GM18519 (cell line): Measurements from ENCODE around the gene DMD.

ENCODE experiments used
- ATAC-seq: cut with Tn5 transposase; IDR thresholded peaks from one replicate; pipeline ENCODE4 v1.9.1; 2021; ENCODE audit warnings: mild to moderate bottlenecking, moderate library complexity; ENCODE audit not compliant: unreplicated experiment, low FRiP score

The DMD gene

DNA sequence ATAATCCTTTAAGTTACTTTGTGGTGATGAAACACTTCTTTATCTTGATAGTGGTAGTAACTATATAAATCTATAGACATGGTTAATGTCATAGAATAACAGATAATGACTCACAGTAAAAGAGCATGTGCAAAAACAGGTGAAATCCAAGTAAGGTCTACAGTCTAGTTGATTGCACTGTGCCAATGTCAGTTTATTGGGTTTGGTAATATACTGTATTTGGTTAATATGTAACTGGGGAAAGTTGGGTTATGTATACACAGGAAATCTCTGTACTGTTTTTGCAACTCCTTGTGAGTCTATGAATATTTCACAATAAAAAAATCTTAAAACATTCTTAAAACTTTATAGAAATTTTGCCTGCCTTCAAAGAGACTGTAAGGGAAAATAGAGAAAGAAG, 1071.9 kb downstream of the DMD start:
- no peak for ATAC-seq

DNA sequence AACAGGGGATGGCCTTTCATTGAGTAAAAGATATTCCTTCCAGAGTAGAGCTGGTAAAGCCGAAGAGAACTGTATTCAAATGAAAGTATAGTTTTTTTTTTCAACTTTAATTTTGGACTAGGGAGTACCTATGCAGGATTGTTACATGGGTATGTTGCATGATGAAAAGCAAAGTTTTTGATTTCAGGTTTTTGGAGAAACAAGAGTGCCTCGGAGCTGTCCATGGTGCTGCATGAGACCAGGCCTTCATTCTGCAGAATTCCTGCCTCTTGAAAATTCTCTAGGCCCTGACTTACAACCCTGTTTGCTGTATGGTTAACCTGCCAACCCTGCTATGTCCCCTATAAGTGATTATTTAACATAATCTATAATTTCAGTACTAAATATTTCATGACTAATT, 1073.8 kb downstream of the DMD start:
- ATAC-seq = no peak

DNA sequence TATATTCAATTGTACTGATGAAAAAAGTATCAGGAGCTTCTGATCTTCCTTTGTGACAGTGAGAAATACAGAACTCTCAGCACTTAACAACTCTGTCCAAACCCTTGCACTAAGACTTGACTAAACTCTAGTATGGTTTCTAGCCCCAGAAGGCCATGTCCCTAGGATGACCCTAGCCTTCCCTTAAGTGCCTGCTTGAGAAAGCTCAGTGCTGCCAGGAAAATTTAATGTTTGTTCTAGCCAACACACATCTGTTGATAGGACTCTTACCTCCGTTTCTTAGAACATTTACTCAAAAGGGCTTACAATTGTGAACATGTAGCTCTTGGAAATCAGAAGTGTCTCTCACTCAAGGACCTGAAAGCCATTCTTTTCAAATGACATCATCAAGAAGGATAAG, 1084.4 kb downstream of the DMD start:
- ATAC-seq = no peak

DNA sequence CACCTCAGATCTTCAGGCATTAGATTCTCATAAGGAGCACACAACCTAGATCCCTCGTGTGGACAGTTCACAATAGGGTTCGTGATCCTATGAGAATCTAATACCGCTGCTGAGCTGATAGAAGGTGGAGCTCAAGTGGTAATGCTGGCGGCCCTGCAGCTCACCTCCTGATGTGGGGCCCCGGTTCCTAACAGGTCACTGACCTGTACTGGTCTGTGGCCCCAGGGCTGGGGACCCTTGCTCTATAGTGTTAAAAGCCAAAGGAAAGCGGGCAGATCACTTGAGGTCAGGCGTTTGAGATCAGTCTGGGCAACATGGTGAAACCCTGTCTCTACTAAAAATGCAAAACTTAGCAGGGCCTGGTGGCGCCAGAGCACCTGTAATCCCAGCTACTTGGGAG, 1092.5 kb downstream of the DMD start:
- ATAC-seq = no peak

DNA sequence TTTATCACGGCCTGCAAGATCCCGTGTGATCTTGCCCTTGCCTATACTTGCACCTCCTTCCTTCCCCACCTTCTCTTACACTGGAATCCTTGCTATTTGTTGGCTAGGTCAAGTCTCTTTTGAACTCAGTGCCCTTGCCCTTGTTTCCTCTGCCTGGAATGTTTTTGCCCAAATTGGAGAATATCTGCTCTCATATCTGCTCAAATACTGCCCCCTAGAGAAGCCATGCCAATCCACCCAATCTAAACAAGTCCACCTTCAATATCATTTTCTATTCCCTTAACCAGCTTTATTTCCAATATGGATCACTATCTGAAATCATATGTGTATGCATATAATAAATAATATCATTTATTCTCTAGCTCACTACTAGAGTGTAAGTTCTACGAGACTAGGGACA, 1095.3 kb downstream of the DMD start:
- ATAC-seq = no peak

DNA sequence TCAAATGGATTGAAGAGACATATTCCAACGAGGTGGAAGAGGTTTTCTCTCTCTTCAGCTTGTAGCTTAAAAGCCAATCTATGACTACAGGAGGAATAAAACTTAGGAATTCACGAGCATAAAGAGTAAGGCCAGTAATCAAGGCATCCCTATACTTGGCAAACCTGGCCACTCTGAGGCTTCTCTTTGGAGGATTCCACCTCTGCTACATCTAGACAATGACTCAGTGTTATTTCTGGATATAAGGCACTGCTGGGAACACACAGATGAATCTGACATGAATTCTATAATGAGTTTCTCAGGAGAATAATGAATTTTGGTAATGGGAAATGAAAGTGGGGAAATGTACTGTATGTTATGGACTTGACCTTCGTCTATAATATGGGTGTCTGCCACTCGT, 1123.7 kb downstream of the DMD start:
- no peak for ATAC-seq

DNA sequence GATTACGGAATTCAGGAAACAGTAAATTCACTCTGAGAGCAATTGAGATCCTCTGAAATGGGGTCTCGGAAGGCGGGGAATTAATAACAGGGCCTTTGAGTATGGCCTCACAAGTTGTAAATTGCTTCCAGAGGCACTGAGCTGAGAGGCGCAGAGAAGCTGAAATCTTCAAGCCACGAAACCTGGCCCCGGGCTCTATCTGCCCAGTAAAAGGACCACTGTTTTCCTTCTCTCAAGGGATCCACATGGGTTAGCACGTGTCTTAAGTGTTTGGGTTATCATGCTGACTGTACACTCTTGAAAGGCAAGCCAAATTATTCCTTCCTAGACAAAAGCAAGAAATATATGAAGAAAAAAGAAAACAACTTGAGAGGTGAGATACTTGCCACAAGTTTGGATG, 1126.6 kb downstream of the DMD start:
- ATAC-seq = no peak

DNA sequence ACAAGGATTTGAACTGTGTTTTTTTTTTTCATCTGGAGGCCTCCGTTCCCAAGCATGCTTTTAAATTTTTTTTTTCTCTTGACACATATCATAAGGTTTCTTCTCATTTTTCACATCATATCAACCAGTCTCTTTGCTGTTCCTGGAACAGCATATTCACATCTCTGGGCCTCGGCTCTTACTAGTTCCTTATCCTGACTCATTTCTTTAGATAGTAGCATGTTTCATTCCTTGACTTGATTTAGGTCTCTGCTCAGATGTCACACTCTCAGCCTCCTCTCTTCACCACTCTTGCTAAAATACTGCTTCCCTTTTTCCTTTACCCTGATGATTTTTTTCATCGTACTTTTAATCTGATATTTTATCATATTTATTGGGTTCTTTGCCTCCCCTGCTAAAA, 1163.1 kb downstream of the DMD start:
- ATAC-seq = no peak

DNA sequence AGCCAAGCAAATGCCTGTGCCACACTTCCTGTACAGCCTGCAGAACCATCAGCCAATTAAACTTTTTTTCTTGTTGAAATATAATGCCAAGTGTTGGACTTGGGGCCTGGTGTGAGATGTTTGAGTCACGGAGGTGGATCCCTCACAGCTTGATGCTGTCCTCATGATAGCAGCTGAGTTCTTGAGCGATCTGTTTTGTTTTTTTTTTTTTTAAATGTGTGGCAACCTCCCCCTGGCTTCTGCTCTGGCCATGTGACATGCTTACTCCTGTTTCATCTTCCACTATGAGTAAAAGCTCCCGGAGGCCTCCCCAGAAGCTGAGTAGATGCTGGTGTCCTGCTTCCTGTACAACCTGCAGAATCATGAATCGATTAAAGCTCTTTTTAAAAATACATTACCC, 1166.2 kb downstream of the DMD start:
- no peak for ATAC-seq

DNA sequence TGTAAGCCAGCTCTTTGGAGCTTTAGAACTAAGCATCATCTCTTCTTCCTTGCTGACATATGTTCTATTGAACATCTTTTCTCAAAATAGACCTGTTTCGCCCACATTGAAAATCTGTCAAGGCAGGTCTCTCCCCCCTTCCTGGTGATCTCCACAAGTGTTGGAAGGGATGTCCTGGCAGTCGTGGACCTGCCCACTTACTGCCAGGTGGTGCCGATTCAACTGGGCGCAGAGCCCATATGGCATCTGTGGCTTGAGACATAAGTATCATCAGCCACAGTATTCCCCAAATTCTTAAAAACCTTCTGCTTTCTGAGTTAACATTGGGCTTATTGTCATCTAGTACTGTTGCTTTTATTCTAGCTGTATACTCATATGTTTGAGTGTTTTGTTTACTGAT, 1170.2 kb downstream of the DMD start:
- no peak for ATAC-seq

DNA sequence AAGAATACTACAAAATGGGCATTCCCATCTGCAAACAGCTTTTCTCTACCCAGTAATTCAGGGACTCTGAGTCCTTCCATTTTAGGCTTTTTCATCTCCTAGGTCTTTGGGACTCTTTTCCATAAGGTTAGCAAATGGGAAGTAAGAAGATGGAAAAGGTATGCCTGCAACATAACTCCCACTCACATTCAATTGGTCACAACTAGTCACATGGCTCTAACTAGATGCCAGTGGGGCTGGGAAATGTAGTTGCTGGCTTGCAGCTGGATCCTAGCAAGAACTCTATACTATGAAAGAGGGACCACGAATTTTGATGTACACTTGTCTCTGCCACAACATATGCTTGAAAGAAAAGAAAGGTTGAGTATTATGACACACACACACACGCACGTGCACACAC, 1184.6 kb downstream of the DMD start:
- ATAC-seq = no peak

DNA sequence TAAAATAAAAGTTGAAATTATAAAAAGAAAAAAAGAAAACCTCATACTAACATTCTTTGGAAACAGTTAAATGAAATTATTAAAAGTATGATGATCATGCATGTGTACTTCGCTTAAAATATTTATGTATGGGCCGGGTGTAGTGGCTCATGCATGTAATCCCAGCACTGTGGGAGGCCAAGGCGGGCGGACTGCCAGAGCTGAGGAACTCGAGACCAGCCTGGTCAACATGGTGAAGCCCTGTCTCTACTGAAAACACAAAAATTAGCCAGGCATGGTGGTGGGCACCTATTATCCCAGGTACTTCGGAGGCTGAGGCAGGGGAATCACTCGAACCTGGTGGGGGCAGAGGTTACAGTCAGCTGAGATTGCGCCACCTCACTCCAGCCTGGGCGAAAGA, 1187.3 kb downstream of the DMD start:
- no peak for ATAC-seq

DNA sequence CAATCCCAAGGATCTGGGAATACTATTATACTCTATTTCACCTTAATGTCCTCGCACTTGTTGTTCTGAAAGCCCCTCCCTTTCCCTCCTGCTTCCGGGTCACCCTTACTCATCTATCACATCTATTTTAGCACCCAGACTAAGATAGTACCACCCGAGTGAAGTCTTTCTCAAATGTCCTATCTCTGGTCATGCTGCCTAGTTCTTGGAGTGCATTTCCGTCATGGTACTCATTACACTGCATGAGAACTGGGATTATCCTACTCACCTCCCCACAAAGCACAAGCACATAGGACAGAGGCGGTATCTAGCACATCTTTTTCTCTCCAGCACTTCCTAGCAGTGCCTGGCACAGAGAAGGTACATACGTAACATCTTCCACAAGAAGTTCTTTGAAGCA, 1195.2 kb downstream of the DMD start:
- ATAC-seq = no peak

DNA sequence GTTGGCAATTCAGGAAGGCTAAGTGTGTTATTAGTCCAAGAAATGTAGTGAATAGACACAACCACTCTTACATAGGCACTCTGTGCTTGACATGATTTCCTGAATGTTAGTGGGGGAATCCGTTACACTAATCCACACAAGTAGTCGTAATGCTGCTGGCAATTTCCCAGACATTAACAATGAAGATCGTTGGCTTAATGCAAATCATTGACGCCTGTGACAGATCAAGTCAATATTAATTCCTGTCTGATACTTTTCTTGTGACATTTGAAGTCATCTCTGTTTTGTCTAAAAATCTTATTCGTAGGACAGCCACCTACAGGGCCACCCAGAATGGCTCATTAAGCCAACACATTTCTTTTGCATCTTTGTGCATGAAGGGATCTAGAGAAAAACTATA, 1200.4 kb downstream of the DMD start:
- no peak for ATAC-seq

DNA sequence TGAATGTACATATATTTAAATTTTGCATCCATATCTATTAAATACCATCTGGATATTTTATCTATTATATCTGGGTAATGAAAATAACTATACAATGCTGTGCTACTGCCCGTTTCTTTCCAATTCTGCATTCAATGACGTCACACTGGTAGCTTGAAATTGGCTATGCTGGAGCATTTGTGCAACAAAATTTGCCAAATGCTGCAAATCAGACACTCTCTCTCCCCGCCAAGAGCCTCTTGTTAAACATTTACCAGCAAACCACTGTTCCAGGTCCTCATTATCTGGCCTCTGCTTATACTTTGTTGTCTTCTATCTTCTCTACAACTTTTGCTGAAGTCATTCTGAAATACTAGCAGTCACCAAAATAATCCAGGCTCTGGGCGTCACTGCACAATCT, 1201.1 kb downstream of the DMD start:
- ATAC-seq = no peak

DNA sequence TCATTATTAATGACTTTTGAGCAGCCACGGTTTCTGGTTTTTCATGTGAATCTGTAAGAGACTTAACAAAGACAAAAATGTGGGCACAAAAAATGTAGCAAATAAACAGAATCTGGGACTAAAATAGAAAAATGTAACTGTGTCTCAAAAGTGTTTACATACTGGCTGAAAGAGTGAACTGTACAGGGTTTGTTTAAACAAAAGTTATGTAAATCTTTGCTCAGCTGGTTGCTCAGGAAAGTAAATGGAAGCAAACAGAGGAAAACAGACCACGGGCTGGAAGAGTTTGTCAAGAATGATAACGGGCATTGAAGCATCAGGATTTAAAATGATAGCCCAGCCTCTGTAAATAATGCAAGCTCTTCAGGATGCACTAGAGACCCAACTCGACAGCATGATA, 1217.7 kb downstream of the DMD start:
- no peak for ATAC-seq

DNA sequence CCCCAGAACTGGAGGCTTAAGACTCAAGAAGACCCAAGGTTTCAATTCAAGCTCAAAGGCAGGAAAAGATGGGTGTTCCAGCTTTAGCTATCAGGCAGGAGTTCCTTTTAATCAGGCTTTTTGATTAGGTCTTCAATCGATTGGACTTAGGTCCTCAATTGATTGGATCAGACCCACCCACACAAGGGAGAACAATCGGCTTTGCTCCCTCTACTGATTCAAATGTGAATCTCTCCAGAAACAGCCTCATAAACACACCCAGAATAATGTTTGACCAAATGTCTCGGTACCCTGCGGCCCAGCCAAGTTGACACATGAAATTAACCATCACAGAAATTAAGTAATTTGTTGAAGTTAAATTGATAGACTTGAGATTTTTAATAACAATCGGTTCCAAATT, 1222.4 kb downstream of the DMD start:
- ATAC-seq = no peak

DNA sequence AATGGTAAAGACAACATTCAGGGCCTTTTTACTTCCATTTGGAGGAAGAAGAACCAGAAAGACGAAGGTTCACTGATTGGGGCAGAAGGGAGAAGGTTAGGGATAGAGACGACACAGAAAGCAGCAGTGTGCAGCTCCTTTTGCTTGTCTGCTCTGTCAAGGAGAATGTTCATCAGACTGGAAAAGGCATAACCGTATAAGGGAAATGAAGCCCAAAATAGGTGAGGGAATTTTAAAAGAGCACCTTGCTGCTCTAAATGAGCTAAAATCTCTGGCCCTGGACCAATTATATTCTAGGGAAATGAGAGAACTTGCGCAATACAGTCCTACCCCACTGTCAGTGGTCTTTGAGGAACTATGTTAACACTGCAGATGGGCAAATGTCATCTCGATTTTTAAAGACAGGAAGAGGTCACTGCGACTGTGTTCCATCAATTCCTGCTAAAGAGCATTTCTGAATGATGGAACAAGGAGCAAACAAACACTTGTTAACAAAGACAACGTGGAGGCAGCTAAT, 1229.7 kb downstream of the DMD start:
- no peak for ATAC-seq

DNA sequence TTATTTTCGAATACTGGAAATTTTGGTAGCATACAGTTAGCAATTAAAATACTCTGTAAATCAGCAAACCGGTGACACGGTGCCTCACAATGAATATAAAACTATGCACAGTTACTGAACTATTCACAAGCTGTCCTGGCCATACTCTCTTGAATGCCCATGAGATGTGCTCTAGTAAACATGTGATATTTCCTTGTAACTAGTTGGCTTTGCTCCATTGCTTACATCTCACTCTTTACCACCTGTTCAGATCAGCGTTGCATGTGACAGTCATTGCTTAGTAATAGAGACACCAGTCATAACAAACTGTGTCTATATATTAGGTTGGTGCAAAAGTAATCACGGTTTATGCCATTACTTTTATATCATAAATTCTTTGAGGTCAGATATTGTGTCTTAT, 1241.6 kb downstream of the DMD start:
- no peak for ATAC-seq

DNA sequence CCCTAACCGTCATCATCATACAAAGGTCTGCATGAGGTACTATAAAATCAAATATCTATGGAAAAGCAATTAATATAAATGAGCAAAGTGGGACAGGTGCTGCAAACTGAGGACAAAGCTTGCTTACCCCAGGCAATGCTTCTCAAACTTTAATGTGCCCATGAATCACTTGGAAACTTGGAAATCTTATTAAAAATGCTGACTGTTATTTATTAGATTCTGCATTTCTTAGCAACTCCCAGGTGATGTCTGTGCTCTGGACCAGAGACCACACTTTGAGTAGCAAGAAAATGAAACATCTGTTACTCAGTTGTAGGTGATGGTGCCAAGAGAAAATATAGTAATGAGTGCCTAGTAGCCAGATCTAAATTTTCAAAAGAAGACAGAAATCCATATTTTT, 1249.1 kb downstream of the DMD start:
- ATAC-seq = no peak

DNA sequence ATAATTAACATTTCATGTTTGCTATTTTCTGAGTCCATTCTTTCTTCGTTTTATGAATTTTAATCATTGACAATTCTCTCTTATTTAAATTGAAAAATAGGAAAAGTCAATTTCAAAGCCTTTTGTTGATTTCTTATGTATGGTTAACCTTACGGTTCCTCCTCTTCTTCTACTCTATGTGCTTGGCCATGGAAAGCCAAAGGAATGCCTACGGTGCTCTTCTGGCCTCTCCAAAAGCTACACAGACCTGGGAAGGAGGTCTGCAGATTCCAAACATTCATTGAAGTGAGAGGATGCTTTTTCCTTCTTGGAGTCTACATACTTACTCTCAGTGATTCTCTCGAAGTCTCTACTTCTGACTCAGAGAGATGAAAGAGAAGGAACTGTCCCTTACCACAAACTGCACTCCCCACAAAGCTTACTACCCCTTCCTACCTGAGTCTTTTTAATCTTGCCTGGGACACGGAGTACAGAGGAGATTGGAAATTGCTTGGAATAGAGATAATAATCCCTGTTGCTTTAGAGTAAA, 1276.4 kb downstream of the DMD start:
- ATAC-seq = no peak

DNA sequence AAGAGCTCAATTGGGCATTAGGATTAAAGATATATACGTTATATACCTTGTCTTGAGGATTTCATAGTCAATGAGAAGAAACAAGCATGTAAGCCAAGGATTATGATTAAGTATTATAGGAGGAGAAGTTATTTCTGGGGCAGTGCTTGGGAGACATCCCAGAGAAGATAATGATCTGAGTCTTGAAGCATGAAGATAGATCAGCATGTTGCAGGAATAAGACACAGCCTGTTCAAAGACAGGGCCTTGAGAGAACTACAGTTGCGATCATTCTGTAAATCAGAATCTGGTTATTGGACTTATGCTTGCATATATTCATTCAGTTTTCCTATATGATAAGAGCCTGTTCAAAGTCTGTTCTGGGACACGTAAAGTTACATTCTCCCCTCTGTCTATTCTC, 1277.3 kb downstream of the DMD start:
- no peak for ATAC-seq

DNA sequence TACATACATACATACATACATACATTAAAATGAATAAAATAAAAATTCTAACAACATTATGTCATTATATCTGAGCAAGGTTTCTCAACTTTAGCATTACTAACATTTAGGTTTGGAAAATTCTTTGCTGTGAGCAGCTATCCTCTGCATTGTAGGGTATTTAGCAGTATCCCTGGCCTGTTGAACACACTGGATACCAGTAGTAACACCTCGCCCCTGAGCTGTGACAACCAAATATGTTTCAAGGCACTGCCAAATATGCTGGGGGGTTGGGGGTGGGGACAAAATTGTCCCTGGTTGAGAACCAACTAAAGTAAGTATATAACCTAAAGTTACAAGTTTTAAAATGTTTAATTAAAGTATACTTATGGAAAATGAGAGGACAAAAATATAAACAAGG, 1278.6 kb downstream of the DMD start:
- ATAC-seq = no peak
